K562 (cell line): Measurements from ENCODE around the gene C19orf67. TPM values are rescaled to one million over a fixed set of nuclear protein-coding genes. Genes with fewer than 3 reads are reported as not detected.
"Not testable (repeated sequence)": the region's sequence is repeated elsewhere in the genome, so short reads cannot be mapped to it uniquely, and the experiment has no call there.

Experiments
- ATAC-seq: fragments of 200-7000 bp; cut with Tn5 transposase; 3 replicates; pipeline ENCODE4 v1.9.1; 2020; ENCODE audit warnings: moderate library complexity
- BruUV-seq: library from RNA; stranded (reverse); fragments of 400-500 nt; replicated peaks from 2 replicates; lab custom pipeline; 2021; lab: Mats Ljungman, UMichigan
- CTCF ChIA-PET: fragments of 300-600 bp; formaldehyde crosslinking; extraction: SDS; loops from one replicate; lab custom pipeline; 2021; ENCODE audit warnings: low intra/inter-chr PET ratio; lab: Yijun Ruan, JAX
- POLR2A ChIA-PET: fragments of 300-600, 350-650 bp; sonication (Branson Sonifier 250); formaldehyde crosslinking; extraction: SDS; loops from one replicate; lab custom pipeline; 2021; ENCODE audit warnings: antibody characterized with exemption, inconsistent platforms; lab: Yijun Ruan, JAX
- DNase-seq, 4 experiments: peaks; one replicate each; pipeline versions ENCODE4 v3.0.0 to v3.0.0-alpha.2; 2011 to 2018; ENCODE audit warnings: low spot score in 3 of 4, mixed read lengths in 3 of 4; ENCODE audit errors: extremely low read depth in 1 of 4
- FAIRE-seq: peaks from 2 replicates; lab custom pipeline; 2011; peaks lifted over from hg19 to GRCh38; lab: Jason Lieb, UNC
- H2AFZ ChIP-seq: 2 replicates; pipeline ENCODE4 v1.6.0; 2011; ENCODE audit warnings: low read depth, low read length, control low read depth, inconsistent platforms
- H3K27ac ChIP-seq: fragments of 200-600 bp; 3 replicates; pipeline ENCODE4 v1.8.0; 2011; ENCODE audit warnings: low read depth, mild to moderate bottlenecking, control low read depth, inconsistent platforms, low read length, moderate library complexity, mixed read lengths; ENCODE audit errors: extremely low read depth
- H3K27me3 ChIP-seq, 2 experiments: fragments of 300-600 bp in 1 of 2; 2 replicates in 1 of 2; 3 replicates in 1 of 2; pipeline versions ENCODE4 v1.6.0 to v1.8.0; 2011; ENCODE audit warnings: inconsistent platforms in 2 of 2, low read length in 2 of 2, mild to moderate bottlenecking in 1 of 2, mixed read lengths in 1 of 2, moderate library complexity in 1 of 2; ENCODE audit not compliant: control insufficient read depth in 2 of 2, insufficient read depth in 2 of 2
- H3K36me3 ChIP-seq: fragments of 300-600 bp; 3 replicates; pipeline ENCODE4 v1.8.0; 2011; ENCODE audit warnings: mild to moderate bottlenecking, low read length, inconsistent platforms; ENCODE audit not compliant: control insufficient read depth, insufficient read depth
- H3K4me1 ChIP-seq, 2 experiments: fragments of 200-600 bp in 1 of 2; replicated peaks in 1 of 2; 2 replicates in 1 of 2; 3 replicates in 1 of 2; pipeline versions ENCODE4 v1.5.1 to v1.8.0; 2011; ENCODE audit warnings: inconsistent platforms in 2 of 2, low read length in 2 of 2, mild to moderate bottlenecking in 1 of 2, mixed read lengths in 1 of 2, moderate library complexity in 1 of 2; ENCODE audit not compliant: control insufficient read depth in 2 of 2, insufficient read depth in 2 of 2
- H3K4me2 ChIP-seq: 2 replicates; pipeline ENCODE4 v1.6.1; 2011; ENCODE audit warnings: low read length, control low read depth, inconsistent platforms, mixed read lengths; ENCODE audit not compliant: insufficient read depth
- H3K4me3 ChIP-seq: fragments of 200-600 bp; sonication (generic), shearing (Covaris generic); 2 replicates; pipeline ENCODE4 v1.5.1; 2016; ENCODE audit warnings: control low read depth, inconsistent platforms
- H3K79me2 ChIP-seq: fragments of 200-600 bp; 3 replicates; pipeline ENCODE4 v1.8.0; 2011; ENCODE audit warnings: low read length, inconsistent platforms; ENCODE audit not compliant: control insufficient read depth, insufficient read depth
- H3K9ac ChIP-seq, 2 experiments: 2 replicates each; pipeline versions ENCODE4 v1.6.0 to v1.6.1; 2011; ENCODE audit warnings: low read depth in 2 of 2, low read length in 2 of 2, control low read depth in 1 of 2, inconsistent platforms in 1 of 2, mild to moderate bottlenecking in 1 of 2, mixed read lengths in 1 of 2; ENCODE audit not compliant: insufficient read depth in 1 of 2
- H3K9me1 ChIP-seq: one replicate; pipeline ENCODE4 v1.6.0; 2011; ENCODE audit warnings: inconsistent platforms, mild to moderate bottlenecking, low read length, moderate library complexity; ENCODE audit not compliant: control insufficient read depth, insufficient read depth
- H3K9me3 ChIP-seq: replicated peaks from 2 replicates; pipeline ENCODE4 v1.5.1; 2011; ENCODE audit warnings: low read depth, low read length, inconsistent platforms; ENCODE audit not compliant: control insufficient read depth, insufficient read depth
- H4K20me1 ChIP-seq: replicated peaks from 2 replicates; pipeline ENCODE4 v1.6.1; 2011; ENCODE audit warnings: low read length, inconsistent platforms, mixed read lengths; ENCODE audit not compliant: control insufficient read depth, insufficient read depth
- ARNT ChIP-seq, 2 experiments: fragments of 450-650 bp; IDR thresholded peaks; 2 replicates each; pipeline ENCODE4 v1.6.1; 2016; ENCODE audit warnings: mild to moderate bottlenecking in 1 of 2
- BCOR ChIP-seq: fragments of 450-650 bp; IDR thresholded peaks from 2 replicates; pipeline ENCODE4 v1.6.1; 2016
- CTBP1 ChIP-seq: fragments of 450-650 bp; IDR thresholded peaks from 2 replicates; pipeline ENCODE4 v1.6.1; 2016; ENCODE audit warnings: borderline replicate concordance
- EP400 ChIP-seq: fragments of 450-650 bp; IDR thresholded peaks from 2 replicates; pipeline ENCODE4 v1.6.1; 2017; ENCODE audit warnings: antibody characterized with exemption, mild to moderate bottlenecking, moderate library complexity
- KDM1A ChIP-seq, 2 experiments: fragments of 450-650 bp; IDR thresholded peaks; 2 replicates each; pipeline ENCODE4 v1.6.1; 2016; ENCODE audit warnings: mild to moderate bottlenecking in 2 of 2
- MAZ ChIP-seq, 2 experiments: fragments of 450-650 bp in 1 of 2; sonication (generic) in 1 of 2; formaldehyde crosslinking; IDR thresholded peaks in 1 of 2; conservative IDR thresholded peaks in 1 of 2; 2 replicates each; pipeline versions ENCODE4 v1.4.0 to v1.5.0; 2020; ENCODE audit warnings: mild to moderate bottlenecking in 1 of 2, missing genetic modification reagents in 1 of 2
- MTA2 ChIP-seq: fragments of 450-650 bp; IDR thresholded peaks from 2 replicates; pipeline ENCODE4 v1.6.1; 2016; ENCODE audit warnings: low read depth
- RFX1 ChIP-seq: fragments of 450-650 bp; IDR thresholded peaks from 2 replicates; pipeline ENCODE4 v1.6.1; 2016; ENCODE audit warnings: mild to moderate bottlenecking, moderate library complexity
- SMC3 ChIP-seq: conservative IDR thresholded peaks from 2 replicates; pipeline ENCODE4 v1.6.1; 2011; ENCODE audit warnings: low read depth, low read length, improper control_type of control experiment; ENCODE audit not compliant: insufficient read depth
- SOX6 ChIP-seq: fragments of 450-650 bp; IDR thresholded peaks from 2 replicates; pipeline ENCODE4 v1.6.1; 2014; ENCODE audit warnings: mild to moderate bottlenecking
- WGBS: fragments of 100-300 bp; shearing (Covaris generic); methylation state at CpG from one replicate; pipeline ENCODE4 v1.1.6; 2016; ENCODE audit warnings: low coverage, mixed read lengths; ENCODE audit not compliant: insufficient coverage; ENCODE audit errors: missing lambda C conversion rate; 5-methylcytosine and 5-hydroxymethylcytosine counted together
- in situ Hi-C: fragments of 300-500 bp; cut with MboI; formaldehyde crosslinking; loops from 4 replicates; pipeline ENCODE4 v1.15.0; 2018; ENCODE audit warnings: inconsistent platforms, mixed read lengths
- intact Hi-C: fragments of 100-400 bp; cut with micrococcal nuclease; formaldehyde crosslinking; loops from 2 replicates; pipeline ENCODE4 v1.14.2; 2022
- polyA plus RNA-seq, 8 experiments: library from polyadenylated mRNA; depleted of rRNA in 4 of 8; stranded (reverse) in 5 of 8; unstranded in 3 of 8; fragments of >200 nt; fragmentation: Nextera tagmentation in 2 of 8; fragmentation: Illumina TruSeq in 1 of 8; extraction: Ambion mirVana in 2 of 8; extraction: Trizol in 1 of 8; gene quantifications; 2 replicates each; pipeline versions ENCODE4 v1.2.1 to v1.2.3, GENCODE V29; 2011 to 2014; ENCODE audit warnings: inconsistent platforms in 1 of 8, missing spikeins in 1 of 8
- total RNA-seq, 7 experiments: library from RNA; depleted of rRNA in 6 of 7; stranded (reverse); fragments of >200 nt in 6 of 7; fragmentation: Illumina TruSeq in 2 of 7; extraction: Trizol in 2 of 7; gene quantifications; 2 replicates each; pipeline versions ENCODE4 v1.2.1 to v1.2.3, GENCODE V29; 2011 to 2021; ENCODE audit warnings: low replicate concordance in 1 of 7
- TF ChIP-seq, protein P1 (sequence below): IDR thresholded peaks from 2 replicates; pipeline ENCODE4 v1.6.1; 2011; ENCODE audit warnings: borderline replicate concordance, low read depth, mild to moderate bottlenecking, moderate library complexity, low read length; ENCODE audit not compliant: insufficient read depth, poor library complexity, severe bottlenecking
- TF ChIP-seq, protein P2 (sequence below): fragments of 450-650 bp; IDR thresholded peaks from 2 replicates; pipeline ENCODE4 v1.6.1; 2016; ENCODE audit warnings: antibody characterized with exemption

The C19orf67 gene
- total and polyA plus RNA-seq, 9 of the 15 experiments (the other 6 are each of a cell fraction or from before 2014, with no cell fraction given), result 0.29 to 1.8 (median 0.51) TPM; not detected in 3

DNA sequence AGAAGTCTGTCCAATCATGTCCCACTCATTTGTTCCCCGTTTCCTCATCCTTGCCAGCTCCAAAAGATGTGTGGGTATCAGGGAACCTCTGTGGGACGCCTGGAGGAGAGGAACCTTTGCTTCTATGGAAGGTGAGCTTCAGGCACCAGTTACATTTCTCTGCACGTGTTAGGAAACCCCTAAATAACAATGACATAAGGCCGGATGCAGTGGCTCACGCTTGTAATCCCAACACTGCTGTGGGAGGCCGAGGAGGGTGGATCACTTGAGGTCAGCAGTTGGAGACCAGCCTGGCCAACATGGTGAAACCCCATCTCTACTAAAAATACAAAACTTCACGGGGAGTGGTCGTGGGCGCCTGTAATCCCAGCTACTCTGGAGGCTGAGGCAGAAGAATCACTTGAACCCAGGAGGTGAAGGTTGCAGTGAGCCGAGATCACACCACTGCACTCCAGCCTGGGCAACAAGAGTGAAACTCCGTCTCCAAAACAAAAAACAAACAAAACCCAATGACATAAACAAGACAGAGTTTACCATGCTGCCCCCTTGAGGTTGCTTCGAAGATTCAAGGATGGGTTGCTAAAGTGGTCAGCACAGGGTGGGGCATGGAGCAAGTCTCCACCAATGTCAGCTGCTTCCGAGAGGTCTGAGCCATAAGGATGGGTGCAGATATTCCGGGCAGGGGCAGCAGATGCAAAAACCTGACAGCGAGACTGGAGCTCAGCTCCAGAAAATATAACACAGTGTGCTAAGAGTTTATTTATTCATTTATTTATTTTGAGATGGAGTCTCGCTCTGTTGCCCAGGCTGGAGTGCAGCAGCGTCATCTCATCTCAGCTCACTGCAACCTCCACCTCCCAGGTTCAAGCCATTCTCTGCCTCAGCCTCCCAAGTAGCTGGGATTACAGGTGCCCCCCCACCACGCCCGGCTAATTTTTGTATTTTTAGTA, 42.6 kb downstream of the C19orf67 start:
- H3K4me3 ChIP-seq, H4K20me1 ChIP-seq, in situ Hi-C loops, BruUV-seq, H3K27me3 ChIP-seq, H3K9me3 ChIP-seq, H3K9me1 ChIP-seq, H3K4me2 ChIP-seq, intact Hi-C loops, H3K79me2 ChIP-seq: not testable (repeated sequence)
- H3K9ac ChIP-seq, result peak overlapping the region; percentile 42 to 68; a peak in 3 of 4 replicates
- ChIA-PET CTCF (interaction anchor here (2.0 kb wide), 1 partner anchor 163 kb away, joined by 17 read pairs; no protein-coding TSS in a partner anchor), POLR2A (interaction anchor here (0.6 to 1.2 kb wide), 7 partner anchors 10 to 203 kb away, joined by 3 to 4 read pairs (median 3); partner anchors contain the start of gene IL27RA)
- WGBS, result 44% methylated on average over 19 of the region's 19 CpGs
- peaks cover 4 to 20% of the 10 kb centered on the region in 2 experiments; a peak in 3 of 5 replicates for H3K4me1 ChIP-seq
- ATAC-seq (peak; percentile 97), DNase-seq (peak; percentile 66 to 82 (median 68)), FAIRE-seq (peak; percentile 96)
- H3K36me3 ChIP-seq, result peaks cover 15% of the 10 kb centered on the region; the same call in 2 of the 3 replicates
- peak overlapping the region; percentile 76 for H2AFZ ChIP-seq
- H3K27ac ChIP-seq, result peak overlapping the region; percentile 54; the same call in 2 of the 3 replicates
- TF ChIP-seq SMC3 (peak; percentile 34; the same call in 1 of the 2 replicates), CTBP1 (peak; percentile 30; the same call in 1 of the 2 replicates), BCOR (peak; percentile 60; the same call in 1 of the 2 replicates), EP400 (peak; percentile 50), MTA2 (peak; percentile 45; the same call in 1 of the 2 replicates), MAZ (CRISPR knock-in tag; conservative IDR thresholded peaks at IDR 0.05 in 1 of 2, IDR thresholded peaks at IDR 0.05 in 1 of 2) (peak in 1 of 2 experiments; percentile 49; a peak in 2 of 4 replicates), SOX6 (peak; percentile 37; the same call in 1 of the 2 replicates), ARNT (IDR thresholded peaks at IDR 0.05) (peak in 1 of 2 experiments; percentile 66; a peak in 1 of 4 replicates), RFX1 (peak; percentile 78), KDM1A (IDR thresholded peaks at IDR 0.05) (peak in 1 of 2 experiments; percentile 19; a peak in 1 of 4 replicates)
- TF ChIP-seq, protein P1, sequence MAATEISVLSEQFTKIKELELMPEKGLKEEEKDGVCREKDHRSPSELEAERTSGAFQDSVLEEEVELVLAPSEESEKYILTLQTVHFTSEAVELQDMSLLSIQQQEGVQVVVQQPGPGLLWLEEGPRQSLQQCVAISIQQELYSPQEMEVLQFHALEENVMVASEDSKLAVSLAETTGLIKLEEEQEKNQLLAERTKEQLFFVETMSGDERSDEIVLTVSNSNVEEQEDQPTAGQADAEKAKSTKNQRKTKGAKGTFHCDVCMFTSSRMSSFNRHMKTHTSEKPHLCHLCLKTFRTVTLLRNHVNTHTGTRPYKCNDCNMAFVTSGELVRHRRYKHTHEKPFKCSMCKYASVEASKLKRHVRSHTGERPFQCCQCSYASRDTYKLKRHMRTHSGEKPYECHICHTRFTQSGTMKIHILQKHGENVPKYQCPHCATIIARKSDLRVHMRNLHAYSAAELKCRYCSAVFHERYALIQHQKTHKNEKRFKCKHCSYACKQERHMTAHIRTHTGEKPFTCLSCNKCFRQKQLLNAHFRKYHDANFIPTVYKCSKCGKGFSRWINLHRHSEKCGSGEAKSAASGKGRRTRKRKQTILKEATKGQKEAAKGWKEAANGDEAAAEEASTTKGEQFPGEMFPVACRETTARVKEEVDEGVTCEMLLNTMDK, result peak; percentile 66
- TF ChIP-seq, protein P2, sequence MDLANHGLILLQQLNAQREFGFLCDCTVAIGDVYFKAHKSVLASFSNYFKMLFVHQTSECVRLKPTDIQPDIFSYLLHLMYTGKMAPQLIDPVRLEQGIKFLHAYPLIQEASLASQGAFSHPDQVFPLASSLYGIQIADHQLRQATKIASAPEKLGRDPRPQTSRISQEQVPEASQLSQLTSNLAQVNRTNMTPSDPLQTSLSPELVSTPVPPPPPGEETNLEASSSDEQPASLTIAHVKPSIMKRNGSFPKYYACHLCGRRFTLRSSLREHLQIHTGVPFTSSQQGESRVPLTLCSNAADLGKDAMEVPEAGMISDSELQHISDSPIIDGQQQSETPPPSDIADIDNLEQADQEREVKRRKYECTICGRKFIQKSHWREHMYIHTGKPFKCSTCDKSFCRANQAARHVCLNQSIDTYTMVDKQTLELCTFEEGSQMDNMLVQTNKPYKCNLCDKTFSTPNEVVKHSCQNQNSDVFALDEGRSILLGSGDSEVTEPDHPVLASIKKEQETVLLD, result peak; percentile 63; the same call in 1 of the 2 replicates
